Heart right ventricle (tissue), 16 donors: Measurements from ENCODE around the gene SLC15A3. TPM values are rescaled to one million over a fixed set of nuclear protein-coding genes. Genes with fewer than 3 reads are reported as not detected.

Source experiments
- ATAC-seq, 8 donors: fragments of 200-7000 bp; cut with Tn5 transposase; one replicate each; pipeline ENCODE4 v1.9.1; 2020; ENCODE audit warnings: mild to moderate bottlenecking in 8 of 8, moderate library complexity in 8 of 8, moderate number of reproducible peaks in 1 of 8
- DNase-seq, 2 donors: peaks; one replicate each; pipeline ENCODE4 v3.0.0-alpha.2; 2020
- H3K27ac ChIP-seq, 10 donors: fragments of 200-600 bp; sonication (generic) in 2 of 10; one replicate each; pipeline versions ENCODE4 v1.5.0 to v1.8.0; 2020 to 2022; ENCODE audit warnings: mild to moderate bottlenecking in 3 of 10
- H3K27me3 ChIP-seq, 7 donors: fragments of 200-600 bp; one replicate each; pipeline ENCODE4 v1.8.0; 2021 to 2022; ENCODE audit warnings: mild to moderate bottlenecking in 2 of 7
- H3K36me3 ChIP-seq, 9 donors: fragments of 200-600 bp; sonication (generic) in 1 of 9; one replicate each; pipeline versions ENCODE4 v1.5.0 to v1.8.0; 2020 to 2022; ENCODE audit warnings: mild to moderate bottlenecking in 2 of 9
- H3K4me1 ChIP-seq, 9 donors: fragments of 200-600 bp; sonication (generic) in 1 of 9; one replicate each; pipeline versions ENCODE4 v1.5.0 to v1.8.0; 2020 to 2022; ENCODE audit warnings: mild to moderate bottlenecking in 4 of 9
- H3K4me3 ChIP-seq, 10 donors: fragments of 200-600 bp; sonication (generic) in 2 of 10; one replicate each; pipeline versions ENCODE4 v1.5.0 to v1.8.0; 2020 to 2022; ENCODE audit warnings: mild to moderate bottlenecking in 7 of 10, moderate library complexity in 2 of 10
- H3K9me3 ChIP-seq, 11 donors: fragments of 200-600 bp in 10 of 11; sonication (generic) in 2 of 11; one replicate each; pipeline versions ENCODE4 v1.5.0 to v1.8.0; 2013 to 2022; ENCODE audit warnings: mild to moderate bottlenecking in 2 of 11, control low read depth in 1 of 11, moderate library complexity in 1 of 11
- WGBS, 2 donors: extraction: QIAGEN DNeasy Blood & Tissue Kit; methylation state at CpG; one replicate each; pipeline ENCODE4 v1.1.7; 2013; ENCODE audit warnings: inconsistent platforms in 1 of 2; 5-methylcytosine and 5-hydroxymethylcytosine counted together
- intact Hi-C, 10 donors: fragments of 100-400 bp; cut with DNase I; formaldehyde crosslinking; loops; one replicate each; pipeline versions ENCODE4 v1.11.1 to v1.14.2; 2022
- polyA plus RNA-seq, 2 donors: library from polyadenylated mRNA; stranded (reverse); fragments of 200-250 nt; gene quantifications; one replicate each; pipeline ENCODE4 v1.2.3, GENCODE V29; 2013
- total RNA-seq, 10 donors: library from RNA; stranded (reverse); fragmentation: NEBNext Ultra II Directional in 3 of 10; extraction: Animal tissue kit (Norgen Biotek cat#: 25700) in 3 of 10; gene quantifications; one replicate each; pipeline versions ENCODE4 v1.2.1 to v1.2.4, GENCODE V29; 2021 to 2023
- TF ChIP-seq, protein P1 (sequence below), 9 donors: fragments of 200-600 bp; sonication (generic) in 2 of 9; IDR thresholded peaks; one replicate each; pipeline versions ENCODE4 v1.5.0 to v1.8.0; 2021 to 2022; ENCODE audit warnings: antibody characterized with exemption in 9 of 9, mild to moderate bottlenecking in 5 of 9, moderate library complexity in 1 of 9
- donor health status: Arrhythmogenic right ventricular cardiomyopathy.
- donor health status: ischemic (EF 13 %, LVEDD 7.1; RV severe dilation, severe dysfunction).
- donor health status: healthy with polysubstance abuse.
- donor health status: DM: no; HTN: yes; CAD: no.
- donor health status: DM: no; HTN: no; CAD: no.
- donor health status: ischemic (EF 25% LVEDD 6.9; RV normal size, moderate dysfunction).
- donor health status: ischemic (EF 25% LVEDD 5.7; RV mildly dilated, moderate dysfunction).
- donor health status: healthy.
- donor health status: DM: yes; HTN: yes; CAD: no.
- donor health status: Ischemic cardiomyopathy.
- donor health status: ischemic (EF 35%, LVEDD 5.7; RV mildly dilated, moderate dysfunction).
- donor health status: nonischemic (EF 11% LVEDD 7.7; RV severe dilation, severe dysfunction).
- donor health status: DM: yes; HTN: yes; CAD: no.
- donor health status: PGD.
- donor health status: ischemic (EF 29% LVEDD 5.4; RV normal size, mild dysfunction).
- donor health status: nonischemic (EF 23%, LVEDD 6.1; RV moderate dilation, normal function).

Gene SLC15A3
- total and polyA plus RNA-seq, 12 donors, result 9.5 to 52.4 (median 19.5) TPM

DNA sequence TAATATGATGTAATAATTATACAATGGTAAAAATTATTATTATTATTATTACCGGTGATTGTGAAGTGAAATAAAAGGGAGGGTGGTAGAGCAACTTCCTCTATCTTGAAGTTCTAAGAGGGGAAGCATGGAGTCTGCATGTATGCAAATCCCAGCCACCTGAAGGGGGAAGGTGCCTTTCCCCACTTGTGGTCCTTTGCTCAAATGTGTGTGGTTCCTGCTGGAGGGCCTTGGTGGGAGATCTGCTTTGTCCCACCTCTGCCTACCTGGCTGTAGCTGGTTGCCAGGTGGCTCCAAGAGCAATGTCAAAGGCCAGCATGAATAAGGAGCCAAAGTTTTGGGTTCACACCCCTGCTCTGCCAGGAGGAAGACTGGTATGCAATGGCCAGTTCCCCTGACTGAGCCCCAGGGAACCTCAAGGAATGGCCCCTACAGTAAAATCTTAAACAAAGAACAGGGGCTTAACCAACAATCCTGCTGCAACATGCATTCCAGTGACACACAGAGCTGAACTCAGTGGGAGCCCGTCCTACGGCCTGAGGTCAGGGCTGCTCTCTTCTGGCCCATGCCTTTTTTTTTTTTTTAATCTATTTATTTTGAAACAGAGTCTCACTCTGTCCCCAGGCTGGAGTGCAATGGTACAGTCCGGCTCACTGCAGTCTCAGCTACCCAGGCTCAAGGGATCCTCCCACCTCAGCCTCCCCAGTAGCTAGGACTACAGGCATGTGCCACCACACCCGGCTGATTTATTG lies 19.2 kb downstream of the SLC15A3 start:
- DNase-seq (no peak), ATAC-seq (no peak)
- Histone ChIP-seq H3K4me3 (no peak overlapping the region), H3K27me3 (peaks cover 0 to under 1% (median 0%) of the 10 kb centered on the region in 7 donors), H3K36me3 (peaks cover 0 to 32% (median 0%) of the 10 kb centered on the region in 9 donors), H3K9me3 (no peaks in the 10 kb centered on the region), H3K27ac (no peak overlapping the region), H3K4me1 (peaks cover 0 to 19% (median 12%) of the 10 kb centered on the region in 9 donors)
- TF ChIP-seq, protein P1, sequence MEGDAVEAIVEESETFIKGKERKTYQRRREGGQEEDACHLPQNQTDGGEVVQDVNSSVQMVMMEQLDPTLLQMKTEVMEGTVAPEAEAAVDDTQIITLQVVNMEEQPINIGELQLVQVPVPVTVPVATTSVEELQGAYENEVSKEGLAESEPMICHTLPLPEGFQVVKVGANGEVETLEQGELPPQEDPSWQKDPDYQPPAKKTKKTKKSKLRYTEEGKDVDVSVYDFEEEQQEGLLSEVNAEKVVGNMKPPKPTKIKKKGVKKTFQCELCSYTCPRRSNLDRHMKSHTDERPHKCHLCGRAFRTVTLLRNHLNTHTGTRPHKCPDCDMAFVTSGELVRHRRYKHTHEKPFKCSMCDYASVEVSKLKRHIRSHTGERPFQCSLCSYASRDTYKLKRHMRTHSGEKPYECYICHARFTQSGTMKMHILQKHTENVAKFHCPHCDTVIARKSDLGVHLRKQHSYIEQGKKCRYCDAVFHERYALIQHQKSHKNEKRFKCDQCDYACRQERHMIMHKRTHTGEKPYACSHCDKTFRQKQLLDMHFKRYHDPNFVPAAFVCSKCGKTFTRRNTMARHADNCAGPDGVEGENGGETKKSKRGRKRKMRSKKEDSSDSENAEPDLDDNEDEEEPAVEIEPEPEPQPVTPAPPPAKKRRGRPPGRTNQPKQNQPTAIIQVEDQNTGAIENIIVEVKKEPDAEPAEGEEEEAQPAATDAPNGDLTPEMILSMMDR (IDR thresholded peaks at IDR 0.05), result no peak
- 82 to 92% methylated on average over 5 of the region's 5 CpGs for WGBS, 2 donors
- intact Hi-C loops, result no loop called here

DNA sequence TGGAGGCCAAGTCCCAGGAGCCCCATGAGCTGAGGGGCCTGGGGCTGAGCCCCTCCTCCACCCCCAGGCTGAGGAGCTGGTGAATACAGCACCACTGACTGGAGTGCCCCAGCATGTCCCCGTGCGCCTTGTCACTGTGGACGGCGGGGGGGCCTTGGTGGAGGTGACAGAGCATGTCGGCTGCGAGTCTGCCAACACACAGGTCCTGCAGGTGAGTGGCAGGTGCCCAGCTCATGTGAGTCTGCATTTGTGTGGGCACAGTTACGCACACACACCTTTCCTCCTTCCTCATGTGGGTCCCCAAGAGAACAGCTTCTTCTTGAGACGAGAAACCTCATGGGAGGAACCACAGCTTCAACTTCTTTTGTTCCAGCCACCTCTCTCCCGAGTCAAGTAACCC lies 20.1 kb downstream of the SLC15A3 start:
- Histone ChIP-seq H3K27me3 (peaks cover 0 to 9% (median 0%) of the 10 kb centered on the region in 7 donors), H3K36me3 (peaks cover 0 to 34% (median 0%) of the 10 kb centered on the region in 9 donors), H3K27ac (no peak overlapping the region), H3K4me3 (no peak overlapping the region), H3K4me1 (peaks cover 0 to 11% (median 7%) of the 10 kb centered on the region in 9 donors), H3K9me3 (no peaks in the 10 kb centered on the region)
- 86 to 93% methylated on average over 9 of the region's 9 CpGs for WGBS, 2 donors
- ATAC-seq (no peak), DNase-seq (no peak)
- intact Hi-C loops, result no loop called here
- TF ChIP-seq, protein P1 (IDR thresholded peaks at IDR 0.05), result no peak

- 91 to 99% methylated on average over 4 of the region's 4 CpGs for WGBS, 2 donors
- Histone ChIP-seq H3K9me3 (no peaks in the 10 kb centered on the region), H3K4me3 (no peak overlapping the region), H3K4me1 (peaks cover 0 to 8% (median 6%) of the 10 kb centered on the region in 9 donors), H3K27ac (no peak overlapping the region), H3K36me3 (peaks cover 0 to 25% (median 0%) of the 10 kb centered on the region in 9 donors), H3K27me3 (peaks cover 0 to 24% (median 4%) of the 10 kb centered on the region in 7 donors)
- TF ChIP-seq, protein P1 (IDR thresholded peaks at IDR 0.05), result no peak
- ATAC-seq (no peak), DNase-seq (no peak)
- intact Hi-C loops, result no loop called here
Observed at GRCh38 chr11:60930394-60930793, 21.6 kb downstream of the SLC15A3 start.

DNA sequence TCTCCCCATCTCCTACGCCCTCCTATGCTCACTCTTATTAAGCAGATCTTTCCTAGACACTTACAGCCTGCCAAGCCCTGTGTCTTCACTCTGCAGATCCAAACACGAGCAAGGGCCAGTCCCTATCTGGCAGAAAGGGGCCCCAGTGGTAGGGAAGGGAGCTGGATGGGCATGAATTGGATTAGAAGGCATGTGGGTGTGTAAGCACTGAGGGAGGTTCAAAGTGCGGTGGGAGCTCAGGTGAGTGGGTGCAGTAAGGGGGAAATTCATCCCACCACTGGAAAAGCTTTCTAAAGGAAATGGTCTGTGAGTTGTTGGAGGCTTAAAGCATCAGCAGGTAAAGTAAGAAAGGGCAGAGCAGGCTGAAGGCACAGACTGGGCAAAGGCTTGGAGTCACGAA lies 22.2 kb downstream of the SLC15A3 start:
- peaks cover 0 to 30% (median 9%) of the 10 kb centered on the region in 7 donors for H3K27me3 ChIP-seq
- H3K4me1 ChIP-seq, result peaks cover 0 to 14% (median 12%) of the 10 kb centered on the region in 9 donors
- no peaks in the 10 kb centered on the region for H3K9me3 ChIP-seq
- TF ChIP-seq, protein P1 (IDR thresholded peaks at IDR 0.05), result no peak
- peaks cover 0 to 25% (median 0%) of the 10 kb centered on the region in 9 donors for H3K36me3 ChIP-seq
- H3K27ac ChIP-seq, result no peak overlapping the region
- H3K4me3 ChIP-seq, result no peak overlapping the region
- ATAC-seq (no peak), DNase-seq (no peak)
- intact Hi-C loops, result no loop called here
- WGBS, 2 donors, result 87 to 89% methylated on average over 4 of the region's 4 CpGs
